OCI-LY1 (cell line): ENCODE measurements around the gene ASPSCR1.
"Not testable (repeated sequence)": the region's sequence is repeated elsewhere in the genome, so short reads cannot be mapped to it uniquely, and the experiment has no call there.

Source experiments
- CTCF ChIP-seq: fragments of 200-600 bp; sonication (generic), shearing (Covaris generic); IDR thresholded peaks from 2 replicates; pipeline ENCODE4 v1.5.1; 2017; ENCODE audit warnings: mild to moderate bottlenecking, antibody characterized with exemption, low read length, moderate library complexity, mixed read lengths
- EZH2 ChIP-seq: fragments of 200-600 bp; sonication (generic), shearing (Covaris generic); IDR thresholded peaks from 2 replicates; pipeline ENCODE4 v1.8.0; 2017; ENCODE audit warnings: borderline replicate concordance, mixed run types, mild to moderate bottlenecking, antibody characterized with exemption, low read length, moderate library complexity, mixed read lengths

DNA sequence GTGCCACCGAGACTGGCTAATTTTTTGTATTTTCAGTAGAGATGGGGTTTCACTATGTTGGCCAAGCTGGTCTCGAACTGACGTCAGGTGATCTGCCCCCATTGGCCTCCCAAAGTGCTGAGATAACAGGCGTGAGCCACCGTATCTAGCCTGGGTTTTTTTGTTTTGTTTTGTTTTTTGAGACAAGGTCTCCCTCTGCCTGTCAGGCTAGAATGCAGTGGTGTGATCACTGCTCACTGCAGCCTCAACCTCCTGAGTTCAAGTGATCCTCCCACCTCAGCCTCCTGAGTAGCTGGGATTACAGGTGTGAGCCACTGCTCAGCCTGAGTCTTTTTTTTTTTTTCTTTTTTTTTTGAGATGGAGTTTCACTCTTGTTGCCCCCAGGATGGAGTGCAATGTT, 24.0 kb upstream of the ASPSCR1 start:
- TF ChIP-seq CTCF, EZH2: not testable (repeated sequence)
